DOHH2 (cell line): ENCODE data around the gene DDX19B.
"Not testable (repeated sequence)": the region's sequence is repeated elsewhere in the genome, so short reads cannot be mapped to it uniquely, and the experiment has no call there.

Experiments
- H3F3A ChIP-seq: fragments of 200-600 bp; sonication (generic), shearing (Covaris generic); 2 replicates; pipeline ENCODE4 v1.6.0; 2016; ENCODE audit warnings: antibody characterized with exemption, mild to moderate bottlenecking; ENCODE audit not compliant: control insufficient read depth, insufficient read depth
- H3K27ac ChIP-seq: fragments of 200-600 bp; sonication (generic); 2 replicates; pipeline ENCODE4 v1.5.1; 2014; ENCODE audit warnings: low read depth, mild to moderate bottlenecking, low read length, moderate library complexity
- H3K27me3 ChIP-seq: fragments of 200-600 bp; sonication (generic); 2 replicates; pipeline ENCODE4 v1.6.1; 2014; ENCODE audit warnings: mild to moderate bottlenecking, low read length, mixed read lengths; ENCODE audit not compliant: control insufficient read depth
- H3K36me3 ChIP-seq: fragments of 200-600 bp; sonication (generic); 2 replicates; pipeline ENCODE4 v1.6.1; 2014; ENCODE audit warnings: mild to moderate bottlenecking, low read length, moderate library complexity, mixed read lengths; ENCODE audit not compliant: control insufficient read depth
- H3K4me1 ChIP-seq: fragments of 200-600 bp; sonication (generic); 2 replicates; pipeline ENCODE4 v1.6.1; 2014; ENCODE audit warnings: mild to moderate bottlenecking, low read length, mixed read lengths; ENCODE audit not compliant: control insufficient read depth
- H3K4me2 ChIP-seq: fragments of 200-600 bp; sonication (generic); 2 replicates; pipeline ENCODE4 v1.6.0; 2014; ENCODE audit warnings: mild to moderate bottlenecking, low read length, moderate library complexity
- H3K4me3 ChIP-seq: fragments of 200-600 bp; sonication (generic); 2 replicates; pipeline ENCODE4 v1.5.1; 2014; ENCODE audit warnings: mild to moderate bottlenecking, low read length, mixed read lengths
- H3K79me2 ChIP-seq: fragments of 200-600 bp; sonication (generic); 2 replicates; pipeline ENCODE4 v1.6.1; 2014; ENCODE audit warnings: mild to moderate bottlenecking, low read length, mixed read lengths; ENCODE audit not compliant: control insufficient read depth
- H3K9me2 ChIP-seq: fragments of 200-600 bp; sonication (generic); replicated peaks from 2 replicates; pipeline ENCODE4 v1.6.1; 2014; ENCODE audit warnings: mild to moderate bottlenecking, low read length, mixed read lengths; ENCODE audit not compliant: control insufficient read depth
- H3K9me3 ChIP-seq: fragments of 200-600 bp; sonication (generic); 2 replicates; pipeline ENCODE4 v1.6.1; 2014; ENCODE audit warnings: antibody characterized with exemption, low read length, mixed read lengths; ENCODE audit not compliant: control insufficient read depth, insufficient read depth
- H4K20me1 ChIP-seq: fragments of 200-600 bp; sonication (generic); 2 replicates; pipeline ENCODE4 v1.6.0; 2014; ENCODE audit warnings: low read depth, mild to moderate bottlenecking, antibody characterized with exemption, low read length, moderate library complexity; ENCODE audit not compliant: control insufficient read depth, insufficient read depth
- CTCF ChIP-seq: fragments of 200-600 bp; sonication (generic); IDR thresholded peaks from one replicate; pipeline ENCODE4 v1.5.1; 2014; ENCODE audit warnings: antibody characterized with exemption, mild to moderate bottlenecking, low read depth, low read length; ENCODE audit not compliant: poor library complexity, severe bottlenecking
- EZH2phosphoT487 ChIP-seq: fragments of 200-600 bp; sonication (generic); IDR thresholded peaks from 2 replicates; pipeline ENCODE4 v1.6.1; 2017; ENCODE audit warnings: borderline replicate concordance, mild to moderate bottlenecking, antibody characterized with exemption, low read length, moderate library complexity, mixed read lengths

DDX19B gene

GRCh38 chr16:70298988-70299938, at the start of gene DDX19B:
TSS of gene DDX19B (plus strand) at chr16:70299186. CDS start at chr16:70299298, 112 bp downstream.
- Histone ChIP-seq H3K27ac (peak within 1 kb of the TSS; percentile 48), H3K4me3 (peak within 1 kb of the TSS; percentile 99), H3K79me2 (peaks cover 58% of the 10 kb centered on the region), H3K27me3 (no peaks in the 10 kb centered on the region), H3K36me3 (peaks cover 31% of the 10 kb centered on the region), H3K4me2 (peak within 1 kb of the TSS; percentile 87), H3K9me2 (no peaks in the 10 kb centered on the region), H4K20me1 (no peaks in the 10 kb centered on the region), H3K4me1 (peaks cover 16% of the 10 kb centered on the region), H3K9me3 (peaks cover 10% of the 10 kb centered on the region), H3F3A (peaks cover 7% of the 10 kb centered on the region; the same call in 1 of the 2 replicates)
- no peak for TF ChIP-seq EZH2phosphoT487
- no peak for TF ChIP-seq CTCF

- H3K27ac ChIP-seq, H3K27me3 ChIP-seq, H3F3A ChIP-seq, H4K20me1 ChIP-seq, H3K9me3 ChIP-seq, H3K9me2 ChIP-seq, H3K4me1 ChIP-seq: not testable (repeated sequence)
- Histone ChIP-seq H3K79me2 (peaks cover 56% of the 10 kb centered on the region), H3K36me3 (peaks cover 59% of the 10 kb centered on the region), H3K4me3 (peak overlapping the region; percentile 96), H3K4me2 (peak overlapping the region; percentile 80)
Observed at GRCh38 chr16:70249697-70250096, 49.3 kb upstream of the DDX19B start.

GRCh38 chr16:70250748-70251628, 48.0 kb upstream of the DDX19B start:
- H3K9me2 ChIP-seq: no peaks in the 10 kb centered on the region
- peaks cover 4% of the 10 kb centered on the region for H3F3A ChIP-seq
- H3K9me3 ChIP-seq: no peaks in the 10 kb centered on the region
- peak overlapping the region; percentile 80 for H3K4me2 ChIP-seq
- peak overlapping the region; percentile 96 for H3K4me3 ChIP-seq
- peaks cover 52% of the 10 kb centered on the region for H3K79me2 ChIP-seq
- TF ChIP-seq EZH2phosphoT487 (no peak), CTCF (no peak)
- H3K27me3 ChIP-seq: no peaks in the 10 kb centered on the region
- peak overlapping the region; percentile 43 for H3K27ac ChIP-seq
- peaks cover 5% of the 10 kb centered on the region for H4K20me1 ChIP-seq
- peaks cover 65% of the 10 kb centered on the region for H3K36me3 ChIP-seq
- peaks cover 8% of the 10 kb centered on the region for H3K4me1 ChIP-seq
